B cell (primary cell): Measurements from ENCODE around the gene PITPNB. TPM values are rescaled to one million over a fixed set of nuclear protein-coding genes. Genes with fewer than 3 reads are reported as not detected.

Experiments
- ATAC-seq: fragments of 200-7000 bp; cut with Tn5 transposase; one replicate; pipeline ENCODE4 v1.10.0; 2021; ENCODE audit warnings: low read depth, mild to moderate bottlenecking, moderate number of reproducible peaks, moderate library complexity
- CTCF ChIA-PET: fragments of 350-600 bp; sonication (Branson Sonifier 250); formaldehyde crosslinking; loops from one replicate; lab custom pipeline; 2021; ENCODE audit warnings: antibody characterized with exemption, inconsistent platforms; lab: Charles Lee
- POLR2A ChIA-PET: fragments of 350-600 bp; sonication (Branson Sonifier 250); formaldehyde crosslinking; loops from one replicate; lab custom pipeline; 2021; ENCODE audit warnings: antibody characterized with exemption; lab: Charles Lee
- DNase-seq: peaks from one replicate; pipeline ENCODE4 v3.0.0; 2013
- H2AFZ ChIP-seq: 2 replicates; pipeline ENCODE4 v1.6.1; 2012; ENCODE audit warnings: mild to moderate bottlenecking, low read depth, low read length; ENCODE audit not compliant: insufficient read depth, poor library complexity, severe bottlenecking
- H3K27ac ChIP-seq, 2 donors: 1 replicate in 1 of 2; 2 replicates in 1 of 2; pipeline ENCODE4 v1.5.1; 2012 to 2013; ENCODE audit warnings: low read length in 2 of 2, mild to moderate bottlenecking in 2 of 2, moderate library complexity in 1 of 2
- H3K27me3 ChIP-seq, 4 experiments: fragments of 200-600 bp in 1 of 4; sonication (generic) in 1 of 4; replicated peaks in 1 of 4; 1 replicate in 2 of 4; 2 replicates in 2 of 4; pipeline versions ENCODE4 v1.6.1 to v1.7.0; 2013 to 2016; ENCODE audit warnings: low read length in 3 of 4, mild to moderate bottlenecking in 2 of 4, mixed read lengths in 1 of 4, moderate library complexity in 1 of 4; ENCODE audit not compliant: insufficient read depth in 4 of 4, control insufficient read depth in 3 of 4; ENCODE audit errors: control extremely low read depth in 1 of 4
- H3K36me3 ChIP-seq, 2 experiments: replicated peaks in 1 of 2; 1 replicate in 1 of 2; 2 replicates in 1 of 2; pipeline versions ENCODE4 v1.6.1 to v1.7.1; 2013; ENCODE audit warnings: low read length in 1 of 2; ENCODE audit not compliant: insufficient read depth in 2 of 2, control insufficient read depth in 1 of 2; ENCODE audit errors: control extremely low read depth in 1 of 2, extremely low read depth in 1 of 2
- H3K4me1 ChIP-seq, 2 donors: fragments of 200-600 bp in 1 of 2; sonication (generic) in 1 of 2; 1 replicate in 1 of 2; 2 replicates in 1 of 2; pipeline versions ENCODE4 v1.5.1 to v1.6.1; 2013 to 2017; ENCODE audit warnings: low read length in 2 of 2; ENCODE audit not compliant: control insufficient read depth in 2 of 2, insufficient read depth in 2 of 2
- H3K4me2 ChIP-seq: replicated peaks from 2 replicates; pipeline ENCODE3; 2012; ENCODE audit warnings: mild to moderate bottlenecking, low read depth, low read length; ENCODE audit not compliant: poor library complexity, severe bottlenecking
- H3K4me3 ChIP-seq, 5 experiments: fragments of 200-600 bp in 1 of 5; sonication (generic) in 1 of 5; 1 replicate in 3 of 5; 2 replicates in 2 of 5; pipeline versions ENCODE4 v1.5.1 to v1.7.0; 2011 to 2016; ENCODE audit warnings: low read length in 4 of 5, mild to moderate bottlenecking in 4 of 5, low read depth in 2 of 5, control low read depth in 1 of 5, moderate library complexity in 1 of 5; ENCODE audit not compliant: insufficient read depth in 1 of 5; ENCODE audit errors: control extremely low read depth in 1 of 5, extremely low read depth in 1 of 5
- H3K79me2 ChIP-seq: fragments of 200-600 bp; sonication (generic); one replicate; pipeline ENCODE4 v1.6.0; 2016; ENCODE audit warnings: low read length; ENCODE audit not compliant: control insufficient read depth, insufficient read depth
- H3K9ac ChIP-seq: fragments of 200-600 bp; sonication (generic); 2 replicates; pipeline ENCODE4 v1.6.1; 2017; ENCODE audit warnings: mild to moderate bottlenecking, low read length, moderate library complexity
- H3K9me3 ChIP-seq, 3 donors: one replicate each; pipeline versions ENCODE4 v1.6.1 to v1.7.1; 2013; ENCODE audit warnings: low read length in 2 of 3; ENCODE audit not compliant: control insufficient read depth in 2 of 3, insufficient read depth in 1 of 3; ENCODE audit errors: control extremely low read depth in 1 of 3
- H4K20me1 ChIP-seq: 2 replicates; pipeline ENCODE4 v1.6.0; 2012; ENCODE audit warnings: mild to moderate bottlenecking, low read length; ENCODE audit not compliant: insufficient read depth, control insufficient read depth, poor library complexity, severe bottlenecking
- H3K27ac Mint-ChIP-seq: one replicate; pipeline ENCODE4 v1.8.0; 2021; ENCODE audit warnings: mixed read lengths
- H3K27me3 Mint-ChIP-seq: one replicate; pipeline ENCODE4 v1.8.0; 2021; ENCODE audit warnings: mixed read lengths
- H3K4me1 Mint-ChIP-seq: one replicate; pipeline ENCODE4 v1.8.0; 2021; ENCODE audit warnings: mixed read lengths
- H3K4me3 Mint-ChIP-seq: one replicate; pipeline ENCODE4 v1.8.0; 2021; ENCODE audit warnings: mixed read lengths
- H3K9me3 Mint-ChIP-seq: one replicate; pipeline ENCODE4 v1.8.0; 2022; ENCODE audit warnings: mixed read lengths; ENCODE audit not compliant: insufficient read depth
- EZH2 ChIP-seq: IDR thresholded peaks from 2 replicates; pipeline ENCODE4 v1.6.1; 2012; ENCODE audit warnings: borderline replicate concordance, low read depth, mild to moderate bottlenecking, moderate library complexity, low read length; ENCODE audit not compliant: insufficient read depth, poor library complexity, severe bottlenecking
- WGBS: methylation state at CpG from one replicate; pipeline ENCODE4 v1.1.5; 2013; ENCODE audit warnings: missing lambda C conversion rate; ENCODE audit not compliant: insufficient coverage; 5-methylcytosine and 5-hydroxymethylcytosine counted together
- intact Hi-C: fragments of 100-400 bp; cut with micrococcal nuclease; formaldehyde crosslinking; loops from one replicate; pipeline ENCODE4 v1.10.0; 2022
- polyA plus RNA-seq: library from polyadenylated mRNA; depleted of rRNA; stranded (reverse); fragments of >200 nt; gene quantifications from 2 replicates; pipeline ENCODE4 v1.2.3, GENCODE V29; 2012
- total RNA-seq, 2 donors: library from RNA; stranded (reverse); fragments of 120-200 nt in 1 of 2; gene quantifications; 1 replicate in 1 of 2; 2 replicates in 1 of 2; pipeline versions ENCODE4 v1.2.3 to v1.2.4, GENCODE V29; 2013 to 2022
- TF ChIP-seq, protein P1 (sequence below): fragments of 200-600 bp; IDR thresholded peaks from one replicate; pipeline ENCODE4 v1.8.0; 2022; ENCODE audit warnings: antibody characterized with exemption, mild to moderate bottlenecking

Gene PITPNB
- total and polyA plus RNA-seq, 2 donors (not counting 1 experiment from before 2014, with no cell fraction given): 17.5 to 82.3 TPM

- intact Hi-C loops: no loop called here
- Mint-ChIP-seq H3K27ac (no peak overlapping the region), H3K4me1 (no peaks in the 10 kb centered on the region), H3K4me3 (no peak overlapping the region), H3K27me3 (no peaks in the 10 kb centered on the region), H3K9me3 (no peaks in the 10 kb centered on the region)
- Histone ChIP-seq H4K20me1 (no peaks in the 10 kb centered on the region), H3K4me3 (no peak overlapping the region), H3K9ac (no peak overlapping the region), H3K36me3 (peaks cover 0 to 19% of the 10 kb centered on the region in 2 experiments), H3K27me3 (no peaks in the 10 kb centered on the region), H3K27ac (no peak overlapping the region), H3K4me1 (no peaks in the 10 kb centered on the region), H3K9me3 (peaks cover 0 to 3% (median 0%) of the 10 kb centered on the region in 3 donors), H3K4me2 (no peak overlapping the region), H3K79me2 (no peaks in the 10 kb centered on the region), H2AFZ (no peak overlapping the region)
- no peak for ATAC-seq
- POLR2A ChIA-PET: no interaction called here
- 97% methylated on average over 13 of the region's 20 CpGs for WGBS
- TF ChIP-seq, protein P1, sequence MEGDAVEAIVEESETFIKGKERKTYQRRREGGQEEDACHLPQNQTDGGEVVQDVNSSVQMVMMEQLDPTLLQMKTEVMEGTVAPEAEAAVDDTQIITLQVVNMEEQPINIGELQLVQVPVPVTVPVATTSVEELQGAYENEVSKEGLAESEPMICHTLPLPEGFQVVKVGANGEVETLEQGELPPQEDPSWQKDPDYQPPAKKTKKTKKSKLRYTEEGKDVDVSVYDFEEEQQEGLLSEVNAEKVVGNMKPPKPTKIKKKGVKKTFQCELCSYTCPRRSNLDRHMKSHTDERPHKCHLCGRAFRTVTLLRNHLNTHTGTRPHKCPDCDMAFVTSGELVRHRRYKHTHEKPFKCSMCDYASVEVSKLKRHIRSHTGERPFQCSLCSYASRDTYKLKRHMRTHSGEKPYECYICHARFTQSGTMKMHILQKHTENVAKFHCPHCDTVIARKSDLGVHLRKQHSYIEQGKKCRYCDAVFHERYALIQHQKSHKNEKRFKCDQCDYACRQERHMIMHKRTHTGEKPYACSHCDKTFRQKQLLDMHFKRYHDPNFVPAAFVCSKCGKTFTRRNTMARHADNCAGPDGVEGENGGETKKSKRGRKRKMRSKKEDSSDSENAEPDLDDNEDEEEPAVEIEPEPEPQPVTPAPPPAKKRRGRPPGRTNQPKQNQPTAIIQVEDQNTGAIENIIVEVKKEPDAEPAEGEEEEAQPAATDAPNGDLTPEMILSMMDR: no peak
- no peak for TF ChIP-seq EZH2
- CTCF ChIA-PET: no interaction called here
- DNase-seq: no peak
These were observed 74.1 kb downstream of the PITPNB start for GRCh38 chr22:27844656-27845591.

GRCh38 chr22:27844256-27844655 is 74.8 kb downstream of the PITPNB start:
- POLR2A ChIA-PET: no interaction called here
- H3K27me3 Mint-ChIP-seq: no peaks in the 10 kb centered on the region

More at GRCh38 chr22:27844256-27844655, 74.8 kb downstream of the PITPNB start:
- Histone ChIP-seq H3K27me3 (no peaks in the 10 kb centered on the region), H2AFZ (no peak overlapping the region), H3K9ac (no peak overlapping the region), H3K4me3 (no peak overlapping the region), H3K36me3 (peaks cover 0 to 14% of the 10 kb centered on the region in 2 experiments), H3K4me2 (no peak overlapping the region), H3K79me2 (no peaks in the 10 kb centered on the region), H4K20me1 (no peaks in the 10 kb centered on the region), H3K27ac (no peak overlapping the region), H3K9me3 (peaks cover 0 to 3% (median 0%) of the 10 kb centered on the region in 3 donors), H3K4me1 (no peaks in the 10 kb centered on the region)
- 97% methylated on average over 4 of the region's 6 CpGs for WGBS
- TF ChIP-seq EZH2: no peak
- TF ChIP-seq, protein P1: no peak
- intact Hi-C loops: no loop called here
- DNase-seq (no peak), ATAC-seq (no peak)
- H3K4me3 Mint-ChIP-seq: no peak overlapping the region
- no peaks in the 10 kb centered on the region for H3K9me3 Mint-ChIP-seq
- CTCF ChIA-PET: no interaction called here
- H3K4me1 Mint-ChIP-seq: no peaks in the 10 kb centered on the region
- no peak overlapping the region for H3K27ac Mint-ChIP-seq
